ENCODE data around the gene SPCS2.
A peak's percentile ranks its signal among the peaks of the same experiment; 100 is the strongest.
"Not testable (repeated sequence)": the region's sequence is repeated elsewhere in the genome, so short reads cannot be mapped to it uniquely, and the experiment has no call there.

Gene SPCS2

DNA sequence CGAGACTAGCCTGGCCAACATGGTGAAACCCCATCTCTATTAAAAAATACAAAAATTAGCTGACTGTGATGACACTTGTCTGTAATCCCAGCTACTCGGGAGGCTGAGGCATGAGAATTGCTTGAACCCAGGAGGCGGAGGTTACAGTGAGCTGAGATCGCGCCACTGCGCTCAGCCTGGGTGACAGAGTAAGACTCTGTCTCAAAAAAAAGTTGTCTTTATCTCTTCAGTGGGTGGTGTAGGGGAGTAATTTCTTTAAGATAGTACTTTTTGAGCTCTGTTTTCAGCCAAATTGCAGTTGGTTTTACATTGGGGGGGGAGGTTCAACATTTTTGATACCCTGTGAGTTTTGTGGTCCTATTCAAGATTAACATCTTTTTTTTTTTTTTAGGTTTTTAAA is 11.1 kb downstream of the SPCS2 start:
- Mint-ChIP-seq H3K4me1 (peaks cover 51% of the 10 kb centered on the region), H3K36me3 (ENCODE audit: low read depth) (peaks cover 26% of the 10 kb centered on the region)
- not testable (repeated sequence) for ATAC-seq, DNase-seq, H3K4me3 Mint-ChIP-seq, H3K27me3 Mint-ChIP-seq, H3K9me3 Mint-ChIP-seq, H3K27ac Mint-ChIP-seq

DNA sequence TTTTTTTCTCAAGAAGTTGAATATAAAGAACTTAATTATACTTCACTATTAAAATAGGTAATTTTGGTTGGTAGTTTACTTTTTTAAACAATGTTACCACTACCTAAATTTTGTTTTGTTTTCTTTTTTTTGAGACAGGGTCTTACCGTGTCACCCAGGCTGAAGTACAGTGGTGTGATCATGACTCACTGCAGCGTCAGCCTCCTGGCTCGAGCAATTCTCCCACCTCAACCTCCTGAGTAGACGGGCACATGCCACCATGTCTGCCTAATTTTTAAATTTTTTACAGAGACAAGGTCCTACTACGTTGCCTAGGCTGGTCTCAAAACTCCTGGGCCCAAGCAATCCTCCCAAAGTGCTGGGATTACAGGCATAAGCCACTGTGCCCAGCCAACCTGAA is 17.6 kb downstream of the SPCS2 start:
- H3K4me1 Mint-ChIP-seq, result peaks cover 14% of the 10 kb centered on the region
- H3K4me3 Mint-ChIP-seq, result no peak overlapping the region
- no peak for ATAC-seq
- DNase-seq, result no peak
- no peaks in the 10 kb centered on the region for H3K9me3 Mint-ChIP-seq
- no peaks in the 10 kb centered on the region for H3K27me3 Mint-ChIP-seq
- H3K36me3 Mint-ChIP-seq (ENCODE audit: low read depth), result peaks cover 44% of the 10 kb centered on the region
- H3K27ac Mint-ChIP-seq, result no peak overlapping the region

DNA sequence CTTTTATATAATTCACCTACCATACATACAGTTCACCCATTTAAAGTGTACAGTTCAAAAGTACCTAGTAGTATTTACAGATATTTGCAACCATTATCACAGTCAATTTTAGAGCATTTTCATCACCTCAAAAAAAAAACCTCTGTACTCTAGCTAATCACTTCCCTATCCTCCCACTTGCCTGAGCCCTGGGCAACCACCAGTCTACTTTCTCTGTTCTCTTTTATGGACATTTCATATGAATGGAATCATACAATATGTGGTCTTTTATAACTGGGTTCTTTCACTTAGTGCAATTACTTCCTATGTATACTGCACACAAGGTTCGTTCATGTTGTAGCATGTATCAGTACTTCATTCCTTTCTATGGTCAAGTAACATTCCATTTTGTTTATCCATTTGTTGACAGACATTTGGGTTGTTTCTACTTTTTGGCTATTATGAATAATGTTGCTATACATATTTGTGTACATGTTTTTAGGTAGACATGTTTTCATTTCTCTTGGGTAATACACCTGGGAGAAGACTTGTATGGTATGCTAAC is 21.9 kb downstream of the SPCS2 start:
- Mint-ChIP-seq H3K9me3 (no peaks in the 10 kb centered on the region), H3K4me1 (no peaks in the 10 kb centered on the region), H3K4me3 (no peak overlapping the region), H3K27me3 (no peaks in the 10 kb centered on the region), H3K36me3 (ENCODE audit: low read depth) (peaks cover 58% of the 10 kb centered on the region), H3K27ac (no peak overlapping the region)
- no peak for ATAC-seq
- no peak for DNase-seq

DNA sequence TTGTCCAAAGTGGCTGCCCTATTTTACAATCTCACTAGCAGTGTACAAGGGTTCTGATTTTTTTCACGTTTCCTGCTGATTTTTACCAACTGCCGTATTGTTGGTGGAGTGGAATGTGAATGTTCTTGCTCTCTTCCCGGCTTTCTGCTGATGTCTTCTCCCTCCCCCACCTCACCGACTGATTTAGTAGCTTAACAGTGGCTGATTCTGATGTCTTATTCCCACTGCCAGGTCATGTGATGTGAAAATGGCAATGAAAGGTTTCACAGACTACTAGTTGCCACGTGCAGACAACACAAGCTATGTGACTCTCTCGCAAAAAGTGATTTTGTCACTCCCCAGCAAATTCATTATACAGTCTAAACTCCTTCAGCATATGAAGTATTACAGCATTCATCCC is 22.4 kb downstream of the SPCS2 start:
- no peaks in the 10 kb centered on the region for H3K9me3 Mint-ChIP-seq
- H3K4me1 Mint-ChIP-seq, result no peaks in the 10 kb centered on the region
- no peak overlapping the region for H3K27ac Mint-ChIP-seq
- peaks cover 61% of the 10 kb centered on the region for H3K36me3 Mint-ChIP-seq (ENCODE audit: low read depth)
- ATAC-seq, result no peak
- no peaks in the 10 kb centered on the region for H3K27me3 Mint-ChIP-seq
- no peak for DNase-seq
- H3K4me3 Mint-ChIP-seq, result no peak overlapping the region

DNA sequence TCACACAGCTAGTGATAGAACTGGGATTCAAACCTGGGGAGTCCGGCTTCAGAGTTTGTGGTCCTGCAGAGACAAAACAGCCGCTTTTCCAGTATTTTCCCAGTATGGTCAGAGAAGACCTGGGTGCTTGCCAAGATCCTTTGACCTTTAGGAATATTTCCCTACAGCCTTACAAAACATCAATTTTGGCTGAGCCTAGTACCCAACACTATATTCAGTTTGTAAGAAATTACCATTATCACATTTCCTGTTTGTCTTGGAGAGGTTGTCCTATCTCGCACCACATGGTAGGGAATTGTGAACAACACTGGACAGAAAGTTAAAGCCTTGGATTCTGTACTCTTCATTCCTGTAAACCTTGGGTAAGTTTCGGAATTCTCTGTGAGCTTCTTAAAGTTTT is 29.0 kb downstream of the SPCS2 start:
- H3K36me3 Mint-ChIP-seq (ENCODE audit: low read depth), result peaks cover 44% of the 10 kb centered on the region
- H3K27ac Mint-ChIP-seq, result no peak overlapping the region
- H3K4me3 Mint-ChIP-seq, result no peak overlapping the region
- H3K4me1 Mint-ChIP-seq, result no peaks in the 10 kb centered on the region
- no peaks in the 10 kb centered on the region for H3K9me3 Mint-ChIP-seq
- DNase-seq (no peak), ATAC-seq (no peak)
- H3K27me3 Mint-ChIP-seq, result no peaks in the 10 kb centered on the region

DNA sequence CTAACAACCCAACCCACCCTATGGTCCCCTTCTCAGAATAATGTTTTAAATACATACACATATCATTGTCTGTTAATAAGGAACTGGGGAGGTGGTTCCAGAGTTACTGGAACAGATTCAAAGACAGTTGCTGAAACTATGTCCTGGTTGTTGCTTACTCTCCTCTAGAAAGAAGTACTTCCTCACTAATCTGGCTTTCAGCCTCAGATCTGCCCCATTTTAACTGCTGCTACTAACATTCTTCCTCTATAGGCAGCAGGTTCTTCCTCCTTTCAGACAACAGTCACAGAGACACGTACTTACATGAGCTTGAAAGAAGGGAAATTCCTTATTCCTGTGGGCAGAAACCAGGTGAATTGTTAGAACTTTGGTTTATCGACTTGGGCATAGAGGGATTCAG is 31.6 kb downstream of the SPCS2 start:
- DNase-seq, result no peak
- no peaks in the 10 kb centered on the region for H3K4me1 Mint-ChIP-seq
- no peaks in the 10 kb centered on the region for H3K9me3 Mint-ChIP-seq
- H3K4me3 Mint-ChIP-seq, result no peak overlapping the region
- no peak for ATAC-seq
- no peak overlapping the region for H3K27ac Mint-ChIP-seq
- no peaks in the 10 kb centered on the region for H3K27me3 Mint-ChIP-seq
- H3K36me3 Mint-ChIP-seq (ENCODE audit: low read depth), result peaks cover 24% of the 10 kb centered on the region

DNA sequence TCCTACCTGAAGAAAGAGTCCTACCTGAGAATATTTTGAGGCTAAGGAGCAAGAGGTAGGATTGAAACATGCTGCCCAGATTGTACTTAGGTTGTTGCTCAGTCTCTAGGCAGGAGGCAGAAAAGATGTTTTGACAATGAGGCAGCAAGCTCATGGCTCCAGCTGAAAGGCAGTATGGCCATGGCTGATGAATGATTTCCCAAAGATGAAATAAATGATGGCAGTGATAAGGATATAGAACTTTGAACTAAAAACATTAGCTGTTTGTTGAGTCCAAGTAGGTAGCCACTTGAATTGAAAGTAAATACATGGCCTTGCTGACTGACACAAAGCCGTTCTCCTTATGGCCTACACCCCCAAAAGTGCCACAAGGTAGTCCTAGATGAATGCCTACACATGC is 32.8 kb downstream of the SPCS2 start:
- ATAC-seq (no peak), DNase-seq (no peak)
- H3K27ac Mint-ChIP-seq, result no peak overlapping the region
- no peaks in the 10 kb centered on the region for H3K9me3 Mint-ChIP-seq
- H3K4me1 Mint-ChIP-seq, result no peaks in the 10 kb centered on the region
- H3K27me3 Mint-ChIP-seq, result no peaks in the 10 kb centered on the region
- no peak overlapping the region for H3K4me3 Mint-ChIP-seq
- peaks cover 18% of the 10 kb centered on the region for H3K36me3 Mint-ChIP-seq (ENCODE audit: low read depth)

DNA sequence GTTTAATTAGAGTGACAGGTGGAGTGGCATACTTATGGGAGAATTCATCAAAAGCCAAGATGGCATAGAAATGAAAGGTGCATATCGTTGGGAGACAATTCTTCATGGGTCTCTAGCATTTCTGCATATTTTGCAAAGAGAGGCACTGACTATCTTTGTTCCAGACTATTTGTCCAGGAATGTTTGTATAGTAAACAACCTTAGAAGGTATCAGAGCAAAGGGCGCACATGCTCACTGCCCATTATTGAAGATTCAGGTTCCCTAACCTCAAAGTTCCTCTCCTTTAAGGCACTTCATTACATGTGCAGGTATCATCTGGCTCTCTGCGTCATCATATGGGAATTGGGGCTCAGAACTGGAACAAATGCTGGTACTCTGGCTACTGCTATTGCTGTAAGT is 35.0 kb downstream of the SPCS2 start:
- H3K4me1 Mint-ChIP-seq, result no peaks in the 10 kb centered on the region
- peaks cover 10% of the 10 kb centered on the region for H3K36me3 Mint-ChIP-seq (ENCODE audit: low read depth)
- H3K4me3 Mint-ChIP-seq, result no peak overlapping the region
- no peaks in the 10 kb centered on the region for H3K27me3 Mint-ChIP-seq
- no peak overlapping the region for H3K27ac Mint-ChIP-seq
- no peaks in the 10 kb centered on the region for H3K9me3 Mint-ChIP-seq
- no peak for DNase-seq
- no peak for ATAC-seq

DNA sequence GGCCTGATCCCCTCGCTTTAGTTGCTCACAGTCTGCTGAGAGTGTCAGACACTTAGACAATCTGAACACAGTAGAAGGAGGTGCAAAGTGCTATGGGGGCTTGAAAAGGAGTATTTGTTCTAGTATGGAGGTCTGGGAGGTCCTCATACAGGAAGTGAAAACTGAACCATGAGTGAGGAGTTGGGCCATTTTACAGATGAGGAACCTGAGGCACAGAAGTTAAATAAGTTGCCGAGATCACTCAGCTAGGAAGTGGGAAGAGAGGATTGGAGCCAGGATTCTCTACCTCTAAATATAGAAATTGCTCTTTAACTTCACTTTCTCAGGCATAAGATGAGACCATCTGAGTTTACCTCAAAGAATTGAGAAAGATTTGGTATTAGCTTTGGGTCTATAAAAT is 35.7 kb downstream of the SPCS2 start:
- no peak for ATAC-seq
- no peaks in the 10 kb centered on the region for H3K9me3 Mint-ChIP-seq

DNA sequence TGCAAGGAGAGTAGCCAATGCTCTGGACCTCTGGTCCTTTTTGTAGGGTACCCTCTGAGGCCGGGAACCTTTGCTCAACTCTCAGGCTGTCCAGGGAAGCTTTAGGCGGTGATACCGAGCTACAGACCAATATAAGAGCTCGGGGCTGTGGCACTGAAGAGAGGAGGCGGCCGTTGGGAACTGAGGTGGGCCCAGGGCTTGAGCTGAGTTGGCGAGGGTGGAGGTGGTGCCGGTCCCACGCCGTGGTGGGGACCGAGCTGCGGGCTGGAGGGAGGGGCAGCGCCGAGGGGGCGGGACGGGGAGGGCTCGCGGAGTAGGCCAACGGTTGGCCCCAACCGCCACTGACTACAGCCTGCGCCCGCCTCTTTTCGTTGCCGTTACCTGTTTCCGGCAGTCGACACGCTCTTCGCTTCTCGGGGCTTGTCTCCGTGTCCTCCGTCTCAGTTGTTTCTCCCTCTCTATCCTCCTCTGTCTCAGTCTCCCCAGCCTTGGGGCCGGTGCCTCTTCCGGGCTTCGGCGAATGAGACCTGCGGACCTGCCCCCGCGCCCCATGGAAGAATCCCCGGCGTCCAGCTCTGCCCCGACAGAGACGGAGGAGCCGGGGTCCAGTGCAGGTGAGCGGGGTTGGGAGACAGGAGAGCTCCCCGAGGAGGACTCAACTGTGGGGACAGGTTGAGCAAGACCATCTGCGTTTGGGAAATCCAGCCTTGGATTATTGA is 39.6 kb downstream of the SPCS2 start, which contains the start of gene NEU3:
Gene NEU3, plus strand, starts transcription at position 393 of the 719 bp plus-strand sequence. Its CDS starts 128 bp downstream, at position 521.
- ATAC-seq (peak; percentile 97), DNase-seq (peak; percentile 84)
- Mint-ChIP-seq H3K36me3 (ENCODE audit: low read depth) (peaks cover 7% of the 10 kb centered on the region), H3K27me3 (no peaks in the 10 kb centered on the region), H3K27ac (peak within 1 kb of the TSS; percentile 53), H3K4me3 (peak within 1 kb of the TSS; percentile 92), H3K4me1 (peaks cover 27% of the 10 kb centered on the region), H3K9me3 (no peaks in the 10 kb centered on the region)

More for the DNA sequence above, 35.7 kb downstream of the SPCS2 start:
- no peak for DNase-seq
- H3K4me3 Mint-ChIP-seq, result no peak overlapping the region
- no peaks in the 10 kb centered on the region for H3K27me3 Mint-ChIP-seq
- H3K36me3 Mint-ChIP-seq (ENCODE audit: low read depth), result peaks cover 6% of the 10 kb centered on the region
- no peak overlapping the region for H3K27ac Mint-ChIP-seq
- peaks cover 6% of the 10 kb centered on the region for H3K4me1 Mint-ChIP-seq

DNA sequence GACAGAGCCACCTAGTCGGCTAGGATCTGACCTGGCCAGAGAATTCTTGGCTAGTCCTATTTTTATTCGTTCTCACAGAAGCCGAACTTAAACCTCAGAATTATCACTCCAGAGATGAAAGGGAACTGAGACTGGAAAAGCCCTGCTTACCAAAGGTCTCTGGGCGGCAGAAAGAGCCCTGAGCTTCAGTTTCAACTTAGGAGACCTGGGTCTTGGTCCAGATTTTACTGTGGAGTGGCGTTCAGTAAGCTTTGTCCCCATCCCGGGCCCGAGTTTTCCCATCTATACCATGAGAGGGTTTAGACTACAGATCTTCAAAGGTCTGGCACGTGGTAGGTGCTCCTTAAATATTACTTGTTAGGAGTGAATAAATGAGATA is 40.2 kb downstream of the SPCS2 start:
- ATAC-seq (no peak), DNase-seq (no peak)
- Mint-ChIP-seq H3K27ac (peak overlapping the region; percentile 53), H3K4me3 (peak overlapping the region; percentile 92), H3K27me3 (no peaks in the 10 kb centered on the region), H3K4me1 (peaks cover 27% of the 10 kb centered on the region), H3K9me3 (no peaks in the 10 kb centered on the region), H3K36me3 (ENCODE audit: low read depth) (peaks cover 7% of the 10 kb centered on the region)

DNA sequence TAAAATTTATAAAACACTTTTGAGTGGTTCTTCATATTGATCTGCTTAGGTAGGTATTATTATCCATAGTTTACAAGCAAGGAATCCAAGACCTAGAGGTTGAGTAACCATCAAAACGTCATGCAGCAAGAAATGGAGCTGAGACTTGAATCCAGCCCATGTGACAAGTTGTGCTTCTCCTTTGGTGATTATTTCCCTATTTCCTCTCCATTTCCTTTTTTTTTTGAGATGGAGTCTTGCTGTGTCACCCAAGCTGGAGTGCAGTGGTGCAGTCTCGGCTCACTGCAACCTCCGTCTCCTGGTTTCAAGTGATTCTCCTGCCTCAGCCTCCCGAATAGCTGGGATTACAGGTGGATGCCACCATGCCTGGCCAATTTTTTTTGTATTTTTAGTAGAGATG is 41.1 kb downstream of the SPCS2 start:
- not testable (repeated sequence) for H3K36me3 Mint-ChIP-seq (ENCODE audit: low read depth); H3K27ac Mint-ChIP-seq; H3K27me3 Mint-ChIP-seq; H3K9me3 Mint-ChIP-seq; ATAC-seq; DNase-seq
- peak overlapping the region; percentile 92 for H3K4me3 Mint-ChIP-seq
- peaks cover 27% of the 10 kb centered on the region for H3K4me1 Mint-ChIP-seq

DNA sequence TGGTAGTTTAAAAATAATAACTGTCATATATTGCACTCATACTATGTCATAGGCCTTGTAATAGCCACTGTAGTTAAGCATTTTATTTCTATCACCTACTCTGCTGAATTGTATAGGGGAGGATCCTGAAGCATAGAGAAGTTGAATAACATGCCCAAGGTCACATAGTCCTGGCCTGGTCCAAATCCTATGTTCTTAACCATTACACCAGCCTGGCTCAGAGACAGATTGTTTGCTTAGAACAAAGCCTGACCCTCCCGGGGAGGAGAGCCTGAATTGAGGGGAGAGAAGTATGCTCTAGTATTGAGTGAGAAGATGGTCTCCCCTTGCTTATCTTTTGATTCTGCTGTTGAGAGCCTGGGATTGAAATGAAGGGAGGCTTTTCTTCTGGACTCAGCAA is 41.9 kb downstream of the SPCS2 start:
- H3K36me3 Mint-ChIP-seq (ENCODE audit: low read depth), result peaks cover 9% of the 10 kb centered on the region
- no peak overlapping the region for H3K27ac Mint-ChIP-seq

DNA sequence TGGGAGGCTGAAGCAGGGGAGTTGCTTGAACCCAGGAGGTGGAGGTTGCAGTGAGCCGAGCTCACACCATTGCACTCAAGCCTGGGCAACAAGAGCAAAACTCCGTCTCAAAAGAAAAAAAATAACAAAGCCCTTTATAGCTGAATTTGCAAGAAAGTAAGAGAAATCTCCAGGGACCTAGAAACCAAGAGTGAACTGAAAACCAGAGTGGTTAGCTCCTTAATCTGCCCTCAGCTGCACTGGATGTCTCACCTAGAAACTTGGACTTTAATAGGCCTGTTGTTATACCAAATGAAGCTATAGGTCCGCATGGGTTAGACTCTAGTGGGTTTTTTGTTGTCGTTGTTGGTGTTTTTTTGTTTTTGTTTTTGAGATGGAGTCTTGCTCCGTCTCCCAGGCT is 43.8 kb downstream of the SPCS2 start:
- no peak overlapping the region for H3K4me3 Mint-ChIP-seq
- peaks cover 14% of the 10 kb centered on the region for H3K36me3 Mint-ChIP-seq (ENCODE audit: low read depth)
- H3K9me3 Mint-ChIP-seq, result no peaks in the 10 kb centered on the region
- H3K27ac Mint-ChIP-seq, result no peak overlapping the region
- no peaks in the 10 kb centered on the region for H3K27me3 Mint-ChIP-seq
- H3K4me1 Mint-ChIP-seq, result peaks cover 27% of the 10 kb centered on the region
- no peak for DNase-seq
- no peak for ATAC-seq

More for the DNA sequence above, 41.9 kb downstream of the SPCS2 start:
- H3K4me3 Mint-ChIP-seq, result peak overlapping the region; percentile 92
- ATAC-seq (no peak), DNase-seq (no peak)
- no peaks in the 10 kb centered on the region for H3K27me3 Mint-ChIP-seq
- no peaks in the 10 kb centered on the region for H3K9me3 Mint-ChIP-seq
- H3K4me1 Mint-ChIP-seq, result peaks cover 27% of the 10 kb centered on the region

DNA sequence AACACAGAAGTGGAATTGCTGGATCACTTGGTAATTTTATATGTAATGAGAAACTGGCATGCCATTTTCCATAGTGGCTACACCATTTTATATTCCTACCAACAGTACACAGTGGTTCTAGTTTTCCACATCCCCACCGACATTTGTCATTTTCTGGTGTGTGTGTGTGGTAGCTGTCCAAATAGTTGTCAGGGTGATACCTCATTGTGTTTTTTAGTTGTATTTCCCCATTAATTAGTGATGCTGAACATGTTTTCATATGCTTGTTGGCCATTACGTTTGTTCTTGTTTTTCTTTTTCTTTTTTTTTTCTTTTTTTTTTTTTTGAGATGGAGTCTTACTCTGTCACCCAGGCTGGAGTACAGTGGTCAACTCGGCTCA is 51.9 kb downstream of the SPCS2 start:
- Mint-ChIP-seq H3K9me3 (no peaks in the 10 kb centered on the region), H3K36me3 (ENCODE audit: low read depth) (peaks cover 25% of the 10 kb centered on the region), H3K4me1 (peaks cover 3% of the 10 kb centered on the region), H3K27ac (no peak overlapping the region), H3K4me3 (no peak overlapping the region), H3K27me3 (no peaks in the 10 kb centered on the region)
- no peak for ATAC-seq
- no peak for DNase-seq

Data from activated naive CD8-positive, alpha-beta T cell treated with anti-CD3 and anti-CD28 coated beads, Interleukin-2, amount 50 U/mL, for 24 hours (primary cell).